Stimulated activated CD8-positive, alpha-beta memory T cell treated with anti-CD3 and anti-CD28 coated beads, Interleukin-4, amount 100 ng/mL, for 1 hour (primary cell): ENCODE measurements around the gene QSER1.
"Not testable (repeated sequence)": the region's sequence is repeated elsewhere in the genome, so short reads cannot be mapped to it uniquely, and the experiment has no call there.

Experiments
- DNase-seq, 2 donors: peaks; one replicate each; pipeline ENCODE4 v3.0.0-alpha.2; 2020; ENCODE audit warnings: low read depth in 2 of 2, low spot score in 1 of 2

Gene QSER1

GRCh38 chr11:32892355-32893092, at the start of gene QSER1:
QSER1 (plus strand) TSS chr11:32892811; CDS start chr11:32893126, 315 bp downstream.
- peak; percentile 27 to 48 for DNase-seq

- no peak for DNase-seq
Observed at GRCh38 chr11:32843544-32843943, 49.1 kb upstream of the QSER1 start.

GRCh38 chr11:32847511-32847910, 45.1 kb upstream of the QSER1 start:
- DNase-seq: no peak

GRCh38 chr11:32849761-32850160, 42.9 kb upstream of the QSER1 start:
- DNase-seq: no peak

GRCh38 chr11:32851251-32851650, 41.4 kb upstream of the QSER1 start:
- no peak for DNase-seq

- DNase-seq: no peak
Observed at GRCh38 chr11:32852207-32852606, 40.4 kb upstream of the QSER1 start.

GRCh38 chr11:32855601-32856000, 37.0 kb upstream of the QSER1 start:
- no peak for DNase-seq

GRCh38 chr11:32858731-32859130, 33.9 kb upstream of the QSER1 start:
- DNase-seq: no peak

GRCh38 chr11:32861850-32862577, 30.6 kb upstream of the QSER1 start:
- DNase-seq: no peak

GRCh38 chr11:32864555-32864954, 28.1 kb upstream of the QSER1 start:
- no peak for DNase-seq

- DNase-seq: not testable (repeated sequence)
Observed at GRCh38 chr11:32868752-32869151, 23.9 kb upstream of the QSER1 start.

- no peak for DNase-seq
Observed at GRCh38 chr11:32870676-32871075, 21.9 kb upstream of the QSER1 start.

GRCh38 chr11:32874132-32874531, 18.5 kb upstream of the QSER1 start:
- no peak for DNase-seq

GRCh38 chr11:32881286-32881685, 11.3 kb upstream of the QSER1 start:
- no peak for DNase-seq

- no peak for DNase-seq
Observed at GRCh38 chr11:32883421-32883820, 9.2 kb upstream of the QSER1 start.

- DNase-seq: no peak
Observed at GRCh38 chr11:32884023-32884422, 8.6 kb upstream of the QSER1 start.

GRCh38 chr11:32884770-32885384, 7.7 kb upstream of the QSER1 start:
- DNase-seq: no peak

- DNase-seq: no peak
Observed at GRCh38 chr11:32885556-32885955, 7.1 kb upstream of the QSER1 start.

- no peak for DNase-seq
Observed at GRCh38 chr11:32886180-32886579, 6.4 kb upstream of the QSER1 start.

GRCh38 chr11:32887707-32888383, 4.8 kb upstream of the QSER1 start:
- not testable (repeated sequence) for DNase-seq

GRCh38 chr11:32888384-32888710, 4.3 kb upstream of the QSER1 start:
- not testable (repeated sequence) for DNase-seq

- no peak for DNase-seq
Observed at GRCh38 chr11:32888805-32889204, 3.8 kb upstream of the QSER1 start.
